Urothelium cell line (cell line): ENCODE results near the gene SLC2A13.
A peak's percentile ranks its signal among the peaks of the same experiment; 100 is the strongest.
"Not testable (repeated sequence)": the region's sequence is repeated elsewhere in the genome, so short reads cannot be mapped to it uniquely, and the experiment has no call there.

ENCODE experiments used
- DNase-seq: peaks from one replicate; pipeline ENCODE4 v3.0.0; 2011; ENCODE audit warnings: low spot score, mixed read lengths
- FAIRE-seq: peaks from 2 replicates; lab custom pipeline; 2011; peaks lifted over from hg19 to GRCh38; lab: Jason Lieb, UNC

The SLC2A13 gene

GRCh38 chr12:39830171-39830570 is 275.7 kb downstream of the SLC2A13 start:
- FAIRE-seq (no peak), DNase-seq (no peak)

GRCh38 chr12:39824505-39825212 is 281.2 kb downstream of the SLC2A13 start:
- FAIRE-seq, result no peak
- DNase-seq, result no peak

DNA sequence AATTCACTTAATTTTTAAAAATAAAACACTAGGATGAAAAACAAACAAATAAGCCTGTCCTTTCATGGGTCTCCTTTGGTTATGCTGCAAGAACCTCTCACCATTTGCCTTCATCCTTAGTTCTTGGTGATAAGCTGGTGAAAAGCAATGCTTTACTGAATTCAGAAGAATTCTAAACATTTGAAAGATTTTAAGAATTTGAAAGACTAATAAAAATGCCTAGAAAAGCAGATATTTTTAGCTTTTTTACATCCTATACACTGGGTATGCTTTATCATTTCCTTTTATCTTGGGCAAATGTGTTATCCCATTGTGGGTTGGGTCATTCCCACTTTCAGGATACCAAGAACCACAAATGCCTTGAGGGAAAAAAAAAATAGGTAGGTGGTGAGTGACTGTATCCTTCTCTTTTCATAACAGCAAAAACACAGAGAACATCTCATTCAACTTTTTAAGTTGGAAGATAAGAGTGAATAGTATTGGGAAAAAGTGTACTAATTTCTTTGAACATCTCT is 289.2 kb downstream of the SLC2A13 start:
- no peak for FAIRE-seq
- no peak for DNase-seq

DNA sequence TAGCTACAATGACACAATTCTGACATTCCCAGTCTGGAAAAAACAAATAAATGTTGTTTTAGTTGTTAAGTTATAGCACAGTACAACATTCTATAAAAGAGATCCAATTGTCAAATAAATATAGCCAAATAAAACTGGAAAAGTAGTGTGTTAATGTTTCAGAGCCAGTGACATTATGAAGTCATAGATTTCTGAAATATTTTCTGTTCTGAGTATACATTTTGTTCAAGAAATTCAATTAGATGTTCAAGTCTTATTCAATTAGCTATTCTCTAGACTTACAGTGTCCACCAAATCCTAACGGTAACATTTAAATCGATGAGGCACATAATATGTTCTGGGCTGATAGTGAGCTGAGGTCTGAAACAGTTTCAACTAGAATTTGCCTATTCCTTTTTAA is 290.1 kb downstream of the SLC2A13 start:
- FAIRE-seq (no peak), DNase-seq (no peak)

GRCh38 chr12:39814626-39815025 is 291.3 kb downstream of the SLC2A13 start:
- FAIRE-seq, result no peak
- no peak for DNase-seq

GRCh38 chr12:39813776-39814175 is 292.1 kb downstream of the SLC2A13 start:
- FAIRE-seq, result no peak
- DNase-seq, result no peak

DNA sequence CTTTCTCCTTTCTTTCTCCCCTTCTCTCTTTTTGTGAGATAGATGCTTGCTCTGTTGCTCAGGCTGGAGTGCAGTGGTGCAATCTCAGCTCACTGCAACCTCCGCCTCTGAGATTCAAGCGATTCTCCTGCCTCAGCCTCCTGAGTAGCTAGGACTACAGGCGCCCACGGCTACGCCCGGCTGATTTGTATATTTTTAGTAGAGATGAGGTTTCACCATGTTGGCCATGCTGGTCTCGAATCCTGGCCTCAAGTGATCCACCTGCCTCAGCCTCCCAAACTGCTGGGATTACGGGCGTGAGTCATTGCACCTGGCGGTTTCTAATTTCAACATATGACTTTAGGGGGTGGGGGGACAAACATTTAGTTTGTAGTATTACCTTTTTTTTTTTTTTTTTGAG is 293.4 kb downstream of the SLC2A13 start:
- FAIRE-seq, DNase-seq: not testable (repeated sequence)

DNA sequence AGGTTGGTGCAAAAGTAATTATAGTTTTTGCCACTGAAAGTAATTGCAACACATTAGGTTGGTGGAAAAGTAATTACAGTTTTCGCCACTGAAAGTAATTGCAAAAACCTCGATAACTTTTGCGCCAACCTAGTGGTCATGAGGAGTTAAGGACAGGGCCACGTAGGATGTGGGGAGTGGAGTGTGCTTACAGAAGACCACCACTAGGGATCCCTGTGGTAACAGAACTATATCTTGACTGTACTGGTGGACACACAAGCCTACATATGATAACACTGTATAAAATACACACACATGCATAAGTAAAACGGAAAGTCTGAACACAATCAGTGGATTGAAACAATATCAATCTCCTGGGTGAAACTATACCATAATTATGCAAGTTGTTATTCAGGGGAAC is 298.8 kb downstream of the SLC2A13 start:
- DNase-seq (peak; percentile 18), FAIRE-seq (no peak)

GRCh38 chr12:39805651-39806050 is 300.2 kb downstream of the SLC2A13 start:
- no peak for FAIRE-seq
- DNase-seq, result no peak

DNA sequence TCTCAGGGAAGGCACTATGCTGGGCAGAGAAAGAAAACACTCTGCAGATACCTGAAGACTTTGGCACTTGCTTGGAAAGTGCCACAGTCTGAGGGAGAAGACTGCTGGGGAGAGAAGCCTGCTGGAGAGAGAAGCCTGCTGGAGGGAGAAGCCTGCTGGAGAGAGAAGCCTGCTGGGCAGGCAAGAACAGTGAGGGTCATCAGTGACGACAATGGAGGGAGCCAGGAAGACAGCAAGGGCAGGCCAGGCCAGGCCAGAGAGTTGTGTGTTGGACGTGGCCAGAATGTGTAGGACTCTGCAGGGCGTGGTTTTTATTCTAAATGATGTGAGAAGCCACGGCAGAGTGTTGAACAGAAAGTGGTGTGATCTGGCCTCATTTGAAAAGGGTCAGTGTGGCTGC is 301.0 kb downstream of the SLC2A13 start:
- no peak for DNase-seq
- no peak for FAIRE-seq

DNA sequence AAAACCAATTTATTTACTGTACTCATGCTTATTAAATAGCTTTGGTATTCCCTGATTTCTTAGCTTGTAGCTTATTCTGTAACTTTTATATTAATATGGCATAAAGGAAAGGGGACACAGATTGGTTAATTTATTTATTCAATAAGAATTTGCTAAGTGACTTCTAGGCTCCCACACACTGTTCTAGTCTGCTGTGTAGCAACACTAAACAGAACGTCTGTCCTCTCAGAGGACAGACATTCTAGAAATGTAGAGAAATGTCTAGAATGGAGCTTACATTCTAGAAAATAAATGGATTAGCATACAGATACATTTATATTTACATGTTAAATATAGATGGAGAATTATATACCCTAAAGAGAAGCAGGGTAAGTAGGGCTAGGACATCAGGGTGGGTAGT is 301.4 kb downstream of the SLC2A13 start:
- DNase-seq (no peak), FAIRE-seq (no peak)

GRCh38 chr12:39803151-39803550 is 302.7 kb downstream of the SLC2A13 start:
- FAIRE-seq (no peak), DNase-seq (no peak)

DNA sequence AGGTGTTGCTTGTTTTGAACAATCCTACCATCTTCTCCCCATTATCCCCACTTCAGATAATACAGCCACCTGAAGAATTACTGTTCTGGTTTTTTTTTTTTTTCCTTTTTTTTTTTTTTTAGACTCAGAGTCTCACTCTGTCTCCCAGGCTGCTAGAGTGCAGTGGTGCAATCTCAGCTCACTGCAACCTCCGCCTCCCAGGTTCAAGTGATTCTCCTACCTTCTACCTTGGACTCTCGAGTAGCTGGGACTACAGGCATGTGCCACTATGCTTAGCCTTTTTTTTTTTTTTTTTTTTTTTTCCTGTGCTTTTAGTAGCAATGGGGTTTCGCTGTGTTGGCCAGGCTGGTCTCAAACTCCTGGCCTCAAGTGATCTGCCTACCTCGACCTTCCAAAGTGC is 306.9 kb downstream of the SLC2A13 start:
- no peak for FAIRE-seq
- DNase-seq, result no peak

DNA sequence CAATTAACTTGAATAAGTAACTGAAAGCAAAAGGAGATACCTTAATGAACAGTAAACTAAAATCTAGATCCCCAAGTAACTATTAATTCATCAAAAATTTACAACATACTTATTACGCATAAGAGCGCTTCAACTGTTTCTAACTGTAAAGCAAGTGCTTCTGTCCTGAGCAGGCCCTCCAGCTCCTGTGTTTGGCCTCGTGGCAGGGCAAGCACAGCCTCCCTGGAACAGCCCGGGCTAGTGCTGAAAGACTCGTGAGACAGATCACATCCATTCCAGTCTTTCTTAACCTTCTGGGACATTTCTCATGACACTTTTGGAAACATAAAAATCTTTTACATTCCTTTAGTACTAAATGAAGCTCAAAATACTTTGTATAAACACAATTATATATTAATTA is 307.5 kb downstream of the SLC2A13 start:
- FAIRE-seq (no peak), DNase-seq (no peak)

DNA sequence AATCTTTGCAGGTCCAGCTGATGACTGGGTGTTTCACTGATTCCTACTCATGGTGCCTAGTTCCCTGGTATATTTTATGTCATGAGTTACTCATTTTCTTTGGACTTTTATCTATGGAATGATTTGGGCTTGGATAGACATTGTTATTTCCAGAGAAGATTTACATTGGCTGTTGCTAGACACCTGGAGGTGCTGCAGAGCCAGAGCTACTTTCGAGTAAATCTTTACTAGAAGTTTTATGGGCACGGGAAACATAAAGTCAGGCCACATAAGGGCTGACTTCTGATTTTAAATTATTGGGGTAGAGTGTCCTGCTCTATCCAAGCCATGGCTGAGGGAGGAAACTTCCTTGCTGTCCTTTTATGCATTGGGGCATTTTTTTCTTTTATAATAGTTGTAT is 310.4 kb downstream of the SLC2A13 start:
- FAIRE-seq, result no peak
- DNase-seq, result no peak

- DNase-seq, result no peak
- FAIRE-seq, result no peak
These were observed 312.9 kb downstream of the SLC2A13 start for GRCh38 chr12:39792938-39793337.

- FAIRE-seq, result no peak
- no peak for DNase-seq
These were observed 317.6 kb downstream of the SLC2A13 start for GRCh38 chr12:39788239-39788638.

DNA sequence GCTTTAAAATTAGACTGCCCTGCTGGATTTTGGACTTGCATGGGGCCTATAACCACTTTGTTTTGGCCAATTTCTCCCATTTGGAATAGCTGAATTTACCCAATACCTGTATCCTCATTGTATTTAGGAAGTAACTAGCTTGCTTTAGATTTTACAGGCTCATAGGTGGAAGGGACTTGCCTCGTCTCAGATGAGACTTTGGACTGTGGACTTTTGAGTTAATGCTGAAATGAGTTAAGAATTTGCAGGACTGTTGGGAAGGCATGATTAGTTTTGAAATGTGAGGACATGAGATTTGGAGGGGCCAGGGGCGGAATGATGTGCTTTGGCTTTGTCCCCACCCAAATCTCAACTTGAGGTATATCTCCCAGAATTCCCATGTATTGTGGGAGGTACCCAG is 320.1 kb downstream of the SLC2A13 start:
- not testable (repeated sequence) for DNase-seq, FAIRE-seq

- FAIRE-seq (no peak), DNase-seq (no peak)
These were observed 323.8 kb downstream of the SLC2A13 start for GRCh38 chr12:39782026-39782545.

DNA sequence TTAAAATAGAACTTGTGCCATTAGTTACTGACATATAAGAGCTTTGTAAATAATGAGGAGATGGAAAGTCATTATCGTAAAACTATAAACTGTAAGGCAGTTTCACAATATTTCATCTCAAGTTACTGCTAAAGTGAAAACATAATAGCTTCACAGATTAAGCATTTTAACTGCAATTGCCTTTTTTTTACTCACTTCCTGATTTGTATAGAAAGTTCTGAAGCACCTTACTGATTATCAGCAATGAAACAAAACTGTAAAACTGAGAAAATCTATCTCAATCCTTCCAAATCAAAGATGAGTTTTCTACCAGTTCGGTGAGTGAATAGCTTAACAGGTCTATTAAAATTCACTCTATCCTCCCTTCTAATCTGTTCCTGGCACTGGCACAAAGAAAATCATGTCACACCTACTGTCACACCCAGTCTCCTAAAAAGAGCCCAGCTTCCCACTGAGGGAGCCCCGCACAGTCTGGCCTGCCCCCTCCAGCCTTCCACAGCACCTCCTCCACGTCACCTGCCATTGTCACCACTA is 324.9 kb downstream of the SLC2A13 start:
- no peak for FAIRE-seq

GRCh38 chr12:39780411-39780912 is 325.4 kb downstream of the SLC2A13 start:
- FAIRE-seq, result no peak
- DNase-seq, result no peak

More for the DNA sequence above, 324.9 kb downstream of the SLC2A13 start:
- DNase-seq, result no peak

GRCh38 chr12:39779768-39780340 is 326.0 kb downstream of the SLC2A13 start:
- no peak for DNase-seq
- no peak for FAIRE-seq
